ENCODE measurements around the gene PDZD4.
A peak's percentile ranks its signal among the peaks of the same experiment; 100 is the strongest.

PDZD4 gene

GRCh38 chrX:153764786-153765137 lies 65.6 kb downstream of the PDZD4 start:
- no peak overlapping the region for H3K27ac ChIP-seq
- H3K36me3 ChIP-seq (replicated peaks): no peaks in the 10 kb centered on the region
- in situ Hi-C loops (cut with HindIII; ENCODE audit: low pct_ligation_motif_present, low sequenced_read_pairs): no loop called here
- no peak for TF ChIP-seq CTCF (IDR thresholded peaks at IDR 0.05; ENCODE audit: low read depth, low read length, missing control alignments)
- peak overlapping the region; percentile 40 for H3K4me3 ChIP-seq (ENCODE audit: low read depth, low read length)
- H3K27me3 ChIP-seq (replicated peaks): no peaks in the 10 kb centered on the region
- DNase-seq: no peak

GRCh38 chrX:153763989-153764755 lies 66.2 kb downstream of the PDZD4 start, which contains the start of gene PLXNB3:
Gene PLXNB3, plus strand, starts transcription at chrX:153764249. Its CDS starts 1,287 bp downstream, at chrX:153765536.
- no peaks in the 10 kb centered on the region for H3K36me3 ChIP-seq (replicated peaks)
- H3K27ac ChIP-seq: no peak within 1 kb of the TSS
- DNase-seq: peak; percentile 43
- in situ Hi-C loops (cut with HindIII; ENCODE audit: low pct_ligation_motif_present, low sequenced_read_pairs): no loop called here
- TF ChIP-seq CTCF (IDR thresholded peaks at IDR 0.05; ENCODE audit: low read depth, low read length, missing control alignments): peak; percentile 84
- peak within 1 kb of the TSS; percentile 40 for H3K4me3 ChIP-seq (ENCODE audit: low read depth, low read length)
- no peaks in the 10 kb centered on the region for H3K27me3 ChIP-seq (replicated peaks)

GRCh38 chrX:153763298-153763932 lies 66.9 kb downstream of the PDZD4 start:
- in situ Hi-C loops (cut with HindIII; ENCODE audit: low pct_ligation_motif_present, low sequenced_read_pairs): no loop called here
- DNase-seq: no peak
- Histone ChIP-seq H3K27me3 (replicated peaks) (no peaks in the 10 kb centered on the region), H3K36me3 (replicated peaks) (no peaks in the 10 kb centered on the region), H3K27ac (no peak overlapping the region), H3K4me3 (ENCODE audit: low read depth, low read length) (no peak overlapping the region)
- no peak for TF ChIP-seq CTCF (IDR thresholded peaks at IDR 0.05; ENCODE audit: low read depth, low read length, missing control alignments)

GRCh38 chrX:153762626-153763173 lies 67.6 kb downstream of the PDZD4 start:
- Histone ChIP-seq H3K36me3 (replicated peaks) (no peaks in the 10 kb centered on the region), H3K4me3 (ENCODE audit: low read depth, low read length) (no peak overlapping the region), H3K27ac (no peak overlapping the region), H3K27me3 (replicated peaks) (no peaks in the 10 kb centered on the region)
- DNase-seq: no peak
- no peak for TF ChIP-seq CTCF (IDR thresholded peaks at IDR 0.05; ENCODE audit: low read depth, low read length, missing control alignments)
- in situ Hi-C loops (cut with HindIII; ENCODE audit: low pct_ligation_motif_present, low sequenced_read_pairs): no loop called here

- no peaks in the 10 kb centered on the region for H3K27me3 ChIP-seq (replicated peaks)
- no peak overlapping the region for H3K27ac ChIP-seq
- H3K36me3 ChIP-seq (replicated peaks): no peaks in the 10 kb centered on the region
- no peak overlapping the region for H3K4me3 ChIP-seq (ENCODE audit: low read depth, low read length)
- no peak for TF ChIP-seq CTCF (IDR thresholded peaks at IDR 0.05; ENCODE audit: low read depth, low read length, missing control alignments)
- DNase-seq: no peak
- in situ Hi-C loops (cut with HindIII; ENCODE audit: low pct_ligation_motif_present, low sequenced_read_pairs): no loop called here
Observed at GRCh38 chrX:153761863-153762262, 68.5 kb downstream of the PDZD4 start.

All from brain microvascular endothelial cell (primary cell).